PFSK-1 (cell line): ENCODE data around the gene POP4.

Experiments used
- FOXP2 ChIP-seq: optimal IDR thresholded peaks from 2 replicates; pipeline ENCODE3; 2011; ENCODE audit warnings: borderline replicate concordance, control low read depth, inconsistent platforms; ENCODE audit not compliant: insufficient read depth; ENCODE audit errors: extremely low read length, extremely low read depth
- POLR2AphosphoS5 ChIP-seq: IDR thresholded peaks from 2 replicates; pipeline ENCODE4 v1.6.1; 2012; ENCODE audit warnings: low read depth, mild to moderate bottlenecking, control low read depth, low read length, moderate library complexity
- REST ChIP-seq, 2 experiments: IDR thresholded peaks; 2 replicates each; pipeline versions ENCODE4 v1.6.1 to v1.8.0; 2011 to 2012; ENCODE audit warnings: low read depth in 2 of 2, low read length in 2 of 2, control low read depth in 1 of 2, inconsistent platforms in 1 of 2, mild to moderate bottlenecking in 1 of 2, moderate library complexity in 1 of 2; ENCODE audit not compliant: insufficient read depth in 1 of 2
- SIN3A ChIP-seq: IDR thresholded peaks from 2 replicates; pipeline ENCODE4 v1.6.1; 2012; ENCODE audit warnings: mild to moderate bottlenecking, low read length, moderate library complexity, borderline replicate concordance; ENCODE audit not compliant: insufficient read depth
- TAF1 ChIP-seq: IDR thresholded peaks from 2 replicates; pipeline ENCODE4 v1.6.1; 2012; ENCODE audit warnings: low read length, control low read depth, borderline replicate concordance; ENCODE audit not compliant: insufficient read depth

POP4 gene

DNA sequence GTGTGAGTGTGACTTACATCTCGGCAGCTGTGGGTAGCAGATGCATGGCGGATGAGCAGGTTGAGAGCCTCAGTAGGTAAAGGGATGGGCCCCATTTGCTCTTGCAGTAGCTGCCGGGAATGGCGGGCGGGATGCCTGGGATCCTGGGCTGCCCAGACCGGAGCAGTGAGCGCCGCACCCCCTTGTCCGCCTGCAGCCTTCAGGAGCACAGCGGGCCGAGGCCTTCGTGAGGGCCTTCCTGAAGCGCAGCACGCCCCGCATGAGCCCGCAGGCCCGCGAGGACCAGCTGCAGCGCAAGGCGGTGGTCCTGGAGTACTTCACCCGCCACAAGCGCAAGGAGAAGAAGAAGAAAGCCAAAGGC, 4.1 kb downstream of the POP4 start:
- TF ChIP-seq FOXP2, result no peak
- no peak for TF ChIP-seq SIN3A
- TF ChIP-seq POLR2AphosphoS5, result no peak
- TF ChIP-seq TAF1, result no peak
- no peak for TF ChIP-seq REST (IDR thresholded peaks at IDR 0.05; ENCODE audit: insufficient read depth in 1 of 2, low read depth in 2 of 2, low read length in 2 of 2)

GRCh38 chr19:29610574-29611271, 4.6 kb downstream of the POP4 start:
- TF ChIP-seq SIN3A (no peak), FOXP2 (no peak)

DNA sequence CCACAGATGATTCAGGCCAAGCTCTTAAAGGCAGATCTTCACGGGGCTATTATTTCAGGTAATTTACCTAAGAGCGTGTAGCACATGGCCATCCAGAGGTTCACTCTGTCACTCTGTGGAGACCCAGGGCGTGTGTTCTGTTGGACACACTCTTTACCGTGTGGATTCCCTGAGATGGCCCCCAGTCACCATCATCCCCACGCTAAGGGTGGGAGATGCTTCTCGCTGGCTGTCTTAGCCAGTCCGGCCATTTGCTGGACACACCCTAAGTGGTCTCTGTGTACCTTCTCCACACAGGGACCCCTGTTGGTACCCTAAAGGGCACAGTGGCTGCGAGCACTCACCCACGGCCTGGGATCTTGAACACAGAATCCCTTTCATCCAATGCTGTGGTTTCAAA, 6.0 kb downstream of the POP4 start:
- TF ChIP-seq REST (IDR thresholded peaks at IDR 0.05; ENCODE audit: insufficient read depth in 1 of 2, low read depth in 2 of 2, low read length in 2 of 2) (no peak), POLR2AphosphoS5 (no peak), SIN3A (no peak), FOXP2 (no peak), TAF1 (no peak)

- TF ChIP-seq POLR2AphosphoS5, result no peak
- no peak for TF ChIP-seq TAF1
- no peak for TF ChIP-seq REST (IDR thresholded peaks at IDR 0.05; ENCODE audit: insufficient read depth in 1 of 2, low read depth in 2 of 2, low read length in 2 of 2)
- TF ChIP-seq FOXP2, result no peak
- no peak for TF ChIP-seq SIN3A
Observed at GRCh38 chr19:29612801-29613595, 6.9 kb downstream of the POP4 start.

- no peak for TF ChIP-seq POLR2AphosphoS5
- TF ChIP-seq REST (IDR thresholded peaks at IDR 0.05; ENCODE audit: insufficient read depth in 1 of 2, low read depth in 2 of 2, low read length in 2 of 2), result no peak
- TF ChIP-seq SIN3A, result no peak
- TF ChIP-seq TAF1, result no peak
- no peak for TF ChIP-seq FOXP2
Observed at GRCh38 chr19:29614046-29614445, 8.0 kb downstream of the POP4 start.
